ENCODE results near the gene ZNF423. TPM values are rescaled to one million over a fixed set of nuclear protein-coding genes. Genes with fewer than 3 reads are reported as not detected.

Gene ZNF423
- total and polyA plus RNA-seq, 2 experiments from 2014 or later = 0.43 to 0.49 TPM

DNA sequence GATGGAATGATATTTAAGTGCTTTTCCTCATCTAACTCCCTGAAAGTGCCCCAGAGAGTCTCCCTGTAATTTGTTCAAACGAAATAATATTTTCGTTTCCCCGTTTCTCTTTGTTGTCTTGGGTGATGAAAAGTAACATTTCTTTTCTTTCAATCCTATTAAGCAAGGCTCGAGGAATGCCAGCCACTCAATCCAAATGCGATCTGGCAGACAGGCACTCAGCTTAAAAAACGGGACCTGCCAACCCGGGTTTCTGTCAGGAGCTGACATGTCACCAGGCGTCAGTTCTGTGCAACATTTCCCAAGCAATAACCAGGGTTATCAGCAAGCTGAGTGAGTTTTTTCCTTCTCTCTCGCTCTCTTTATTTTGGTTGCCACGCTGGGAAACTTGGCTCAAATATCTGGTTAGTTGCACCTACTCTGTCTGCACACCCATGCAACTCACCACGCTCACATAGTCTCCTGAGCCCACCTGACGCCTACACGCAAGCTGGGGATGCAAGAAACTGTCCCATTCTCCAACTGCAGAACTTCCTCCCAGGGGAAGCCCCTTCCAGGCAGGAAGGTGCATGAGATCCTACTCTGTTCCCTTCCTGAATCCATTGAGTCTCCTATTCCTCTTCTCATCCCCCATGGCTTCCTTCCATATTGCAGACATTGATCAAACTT lies 274.1 kb downstream of the ZNF423 start:
- no peaks in the 10 kb centered on the region for H4K20me1 ChIP-seq (ENCODE audit: insufficient read depth)
- no peaks in the 10 kb centered on the region for H3K27me3 ChIP-seq (replicated peaks; ENCODE audit: insufficient read depth)
- H3K9ac ChIP-seq = no peak overlapping the region
- H3K9me3 ChIP-seq (ENCODE audit: low read depth) = no peaks in the 10 kb centered on the region
- H3K9me2 ChIP-seq (ENCODE audit: insufficient read depth) = no peaks in the 10 kb centered on the region
- H3K79me2 ChIP-seq (ENCODE audit: insufficient read depth) = no peaks in the 10 kb centered on the region
- DNase-seq = no peak
- TF ChIP-seq EZH2 (IDR thresholded peaks at IDR 0.05; ENCODE audit: insufficient read depth, poor library complexity, severe bottlenecking) = no peak
- no peak for TF ChIP-seq EZH2phosphoT487 (IDR thresholded peaks at IDR 0.05; ENCODE audit: insufficient read depth, low read depth)
- no peak overlapping the region for H2AFZ ChIP-seq
- no peak overlapping the region for H3K27ac ChIP-seq
- WGBS, 2 experiments (ENCODE audit: low coverage in 1 of 2, low lambda C conversion rate in 2 of 2, missing lambda C conversion rate in 2 of 2) = 21 to 22% methylated on average over 13 of the region's 13 CpGs
- no peaks in the 10 kb centered on the region for H3K4me1 ChIP-seq (ENCODE audit: insufficient read depth)
- no peak overlapping the region for H3K4me3 ChIP-seq
- H3F3A ChIP-seq (ENCODE audit: insufficient read depth) = no peaks in the 10 kb centered on the region
- in situ Hi-C loops (cut with MboI) = no loop called here
- H3K4me2 ChIP-seq (ENCODE audit: unreplicated experiment) = no peak overlapping the region
- no peaks in the 10 kb centered on the region for H3K36me3 ChIP-seq (ENCODE audit: low read depth)

DNA sequence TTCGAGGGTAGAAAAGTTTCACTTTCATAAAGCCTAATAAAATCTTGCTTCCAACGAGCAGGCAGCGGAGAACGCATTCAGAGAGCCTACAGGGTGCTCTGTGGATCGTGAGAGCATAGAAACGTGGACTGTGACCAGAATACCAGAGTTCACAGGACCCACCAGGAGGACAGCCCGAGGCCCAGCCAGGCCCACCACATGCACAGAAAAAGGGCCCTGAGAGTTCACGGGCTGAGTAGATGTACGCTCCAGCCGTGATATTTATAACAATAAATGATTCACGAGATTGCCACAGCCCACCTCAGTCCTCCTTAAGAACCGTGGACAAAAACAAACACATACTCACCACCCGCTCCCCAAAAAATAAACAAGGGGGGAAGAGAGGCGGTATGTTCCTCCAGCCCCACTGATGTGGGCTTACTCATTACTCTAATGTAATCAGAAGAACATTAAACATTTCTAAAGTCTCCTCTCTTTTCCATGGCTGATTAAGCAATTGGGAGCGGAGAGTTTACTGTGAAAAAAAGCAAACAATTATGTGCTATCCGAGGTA lies 275.1 kb downstream of the ZNF423 start:
- Histone ChIP-seq H3K4me2 (ENCODE audit: unreplicated experiment) (no peak overlapping the region), H3K27ac (no peak overlapping the region), H3K79me2 (ENCODE audit: insufficient read depth) (no peaks in the 10 kb centered on the region), H3K27me3 (replicated peaks; ENCODE audit: insufficient read depth) (no peaks in the 10 kb centered on the region), H3K9me3 (ENCODE audit: low read depth) (no peaks in the 10 kb centered on the region), H3K9ac (no peak overlapping the region), H3K36me3 (ENCODE audit: low read depth) (no peaks in the 10 kb centered on the region), H3K9me2 (ENCODE audit: insufficient read depth) (no peaks in the 10 kb centered on the region), H3K4me1 (ENCODE audit: insufficient read depth) (no peaks in the 10 kb centered on the region), H3K4me3 (no peak overlapping the region), H4K20me1 (ENCODE audit: insufficient read depth) (no peaks in the 10 kb centered on the region), H2AFZ (no peak overlapping the region), H3F3A (ENCODE audit: insufficient read depth) (no peaks in the 10 kb centered on the region)
- no peak for DNase-seq
- TF ChIP-seq EZH2 (IDR thresholded peaks at IDR 0.05; ENCODE audit: insufficient read depth, poor library complexity, severe bottlenecking) (no peak), EZH2phosphoT487 (IDR thresholded peaks at IDR 0.05; ENCODE audit: insufficient read depth, low read depth) (no peak)
- 64% methylated on average over 16 of the region's 16 CpGs for WGBS, 2 experiments (ENCODE audit: low coverage in 1 of 2, low lambda C conversion rate in 2 of 2, missing lambda C conversion rate in 2 of 2)
- in situ Hi-C loops (cut with MboI) = no loop called here

DNA sequence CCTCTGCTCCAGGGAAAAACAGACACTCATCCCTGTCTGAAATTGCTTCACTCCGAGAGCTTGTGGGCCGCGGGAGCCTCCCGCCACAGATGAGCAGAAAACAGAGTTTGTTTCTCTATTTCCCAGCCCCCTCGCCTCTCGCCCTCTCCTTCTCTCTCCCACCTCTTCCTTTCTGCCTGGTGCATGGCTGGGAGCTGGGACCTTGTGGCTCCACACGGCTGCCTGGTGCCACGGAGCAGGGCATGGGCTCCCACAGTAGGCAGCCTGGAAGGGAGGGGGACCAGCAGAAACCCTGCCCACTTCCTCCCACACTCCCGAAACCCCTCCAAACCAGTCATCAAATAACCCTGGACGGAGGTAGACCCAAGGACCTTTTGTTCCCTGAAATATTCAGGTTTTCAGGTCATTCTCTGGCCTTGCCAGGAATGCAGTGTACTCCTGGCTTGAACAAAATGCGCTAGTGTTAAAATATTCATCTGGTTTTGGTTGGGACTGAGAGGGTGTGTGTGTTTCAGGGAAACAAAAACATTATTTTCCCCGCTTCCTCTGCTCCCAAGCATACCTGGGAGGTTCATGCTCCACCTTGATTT lies 277.4 kb downstream of the ZNF423 start:
- no peak overlapping the region for H3K9ac ChIP-seq
- DNase-seq = no peak
- H3K4me1 ChIP-seq (ENCODE audit: insufficient read depth) = no peaks in the 10 kb centered on the region
- H3K9me2 ChIP-seq (ENCODE audit: insufficient read depth) = no peaks in the 10 kb centered on the region
- in situ Hi-C loops (cut with MboI) = no loop called here
- no peak overlapping the region for H2AFZ ChIP-seq
- H3F3A ChIP-seq (ENCODE audit: insufficient read depth) = no peaks in the 10 kb centered on the region
- no peak for TF ChIP-seq EZH2phosphoT487 (IDR thresholded peaks at IDR 0.05; ENCODE audit: insufficient read depth, low read depth)
- TF ChIP-seq EZH2 (IDR thresholded peaks at IDR 0.05; ENCODE audit: insufficient read depth, poor library complexity, severe bottlenecking) = no peak
- no peaks in the 10 kb centered on the region for H3K79me2 ChIP-seq (ENCODE audit: insufficient read depth)
- H3K9me3 ChIP-seq (ENCODE audit: low read depth) = no peaks in the 10 kb centered on the region
- H3K36me3 ChIP-seq (ENCODE audit: low read depth) = no peaks in the 10 kb centered on the region
- no peak overlapping the region for H3K27ac ChIP-seq
- no peak overlapping the region for H3K4me3 ChIP-seq
- 62 to 68% methylated on average over 12 of the region's 12 CpGs for WGBS, 2 experiments (ENCODE audit: low coverage in 1 of 2, low lambda C conversion rate in 2 of 2, missing lambda C conversion rate in 2 of 2)
- no peak overlapping the region for H3K4me2 ChIP-seq (ENCODE audit: unreplicated experiment)
- H3K27me3 ChIP-seq (replicated peaks; ENCODE audit: insufficient read depth) = no peaks in the 10 kb centered on the region
- H4K20me1 ChIP-seq (ENCODE audit: insufficient read depth) = no peaks in the 10 kb centered on the region

DNA sequence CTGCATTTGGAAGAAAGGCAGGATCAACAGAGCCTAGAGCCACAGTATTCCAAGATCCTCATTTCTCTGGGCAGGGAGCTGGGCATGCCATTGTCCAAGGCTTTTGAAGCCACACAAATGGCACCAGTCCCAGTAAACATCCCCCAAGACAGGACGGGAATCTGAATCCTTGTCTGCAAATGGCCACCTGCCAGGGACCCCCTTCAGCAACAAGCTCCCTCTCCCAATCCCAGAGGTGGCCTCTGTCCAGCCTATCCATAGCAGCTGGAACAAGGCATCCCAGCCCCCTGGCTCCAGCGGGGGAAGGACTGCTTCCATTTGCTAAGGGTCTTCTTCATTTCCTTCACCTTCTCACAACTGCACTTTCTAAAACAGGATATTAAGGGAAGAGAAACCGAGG lies 277.9 kb downstream of the ZNF423 start:
- Histone ChIP-seq H3K27ac (no peak overlapping the region), H3K9ac (no peak overlapping the region), H2AFZ (no peak overlapping the region), H3K4me3 (no peak overlapping the region), H3K27me3 (replicated peaks; ENCODE audit: insufficient read depth) (no peaks in the 10 kb centered on the region), H3K4me1 (ENCODE audit: insufficient read depth) (no peaks in the 10 kb centered on the region), H4K20me1 (ENCODE audit: insufficient read depth) (no peaks in the 10 kb centered on the region), H3K36me3 (ENCODE audit: low read depth) (no peaks in the 10 kb centered on the region), H3K79me2 (ENCODE audit: insufficient read depth) (no peaks in the 10 kb centered on the region), H3K4me2 (ENCODE audit: unreplicated experiment) (no peak overlapping the region), H3K9me3 (ENCODE audit: low read depth) (no peaks in the 10 kb centered on the region), H3K9me2 (ENCODE audit: insufficient read depth) (no peaks in the 10 kb centered on the region), H3F3A (ENCODE audit: insufficient read depth) (no peaks in the 10 kb centered on the region)
- in situ Hi-C loops (cut with MboI) = no loop called here
- TF ChIP-seq EZH2phosphoT487 (IDR thresholded peaks at IDR 0.05; ENCODE audit: insufficient read depth, low read depth) (no peak), EZH2 (IDR thresholded peaks at IDR 0.05; ENCODE audit: insufficient read depth, poor library complexity, severe bottlenecking) (no peak)
- 32 to 46% methylated on average over 3 of the region's 3 CpGs for WGBS, 2 experiments (ENCODE audit: low coverage in 1 of 2, low lambda C conversion rate in 2 of 2, missing lambda C conversion rate in 2 of 2)
- DNase-seq = no peak

All from GM23248 (cell line).